CD4-positive, alpha-beta T cell treated with Interleukin-15 for 4 hours (primary cell): ENCODE measurements around the gene ZCRB1.

Source experiments
- DNase-seq: peaks from one replicate; pipeline ENCODE4 v3.0.0-alpha.2; 2020; ENCODE audit warnings: low spot score

The ZCRB1 gene

DNA sequence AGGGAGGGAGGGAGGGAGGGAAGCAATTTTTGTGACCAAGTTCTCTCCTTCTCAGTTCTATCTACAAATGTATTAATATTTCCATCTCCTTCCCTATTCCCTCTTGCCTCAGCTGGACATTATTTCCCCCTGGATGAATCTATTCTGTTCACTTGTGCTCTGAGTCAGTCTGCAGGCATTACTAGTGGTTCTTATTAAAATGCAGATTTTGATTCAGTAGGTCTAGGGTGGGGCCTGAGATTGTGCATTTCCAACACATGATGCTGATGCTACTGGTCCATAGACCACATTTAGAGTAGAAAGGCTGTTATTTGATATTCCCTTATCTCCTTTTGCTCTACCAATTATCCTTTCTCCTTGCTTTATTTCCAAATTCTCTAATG, 47.8 kb downstream of the ZCRB1 start:
- no peak for DNase-seq

- no peak for DNase-seq
Measured at GRCh38 chr12:42277396-42278127, 48.3 kb downstream of the ZCRB1 start.

DNA sequence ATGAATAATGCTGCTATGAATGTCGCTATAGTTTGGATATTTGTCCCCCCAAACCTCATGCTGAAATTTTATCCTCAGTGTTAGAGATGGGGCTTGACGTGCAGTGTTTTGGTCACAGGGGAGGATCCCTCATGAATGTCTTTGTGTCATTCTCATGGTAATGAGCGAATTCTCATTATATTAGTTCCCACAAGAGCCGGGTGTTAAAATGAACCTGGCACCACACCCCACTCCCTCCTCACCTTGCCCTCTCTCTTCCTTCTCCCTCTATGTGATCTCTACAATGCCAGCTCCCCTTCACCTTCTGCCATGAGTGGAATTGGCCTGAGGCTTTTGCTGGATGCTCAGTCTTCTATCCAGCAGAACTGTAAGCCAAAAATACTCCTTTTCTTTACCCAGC, 50.4 kb downstream of the ZCRB1 start:
- no peak for DNase-seq

DNA sequence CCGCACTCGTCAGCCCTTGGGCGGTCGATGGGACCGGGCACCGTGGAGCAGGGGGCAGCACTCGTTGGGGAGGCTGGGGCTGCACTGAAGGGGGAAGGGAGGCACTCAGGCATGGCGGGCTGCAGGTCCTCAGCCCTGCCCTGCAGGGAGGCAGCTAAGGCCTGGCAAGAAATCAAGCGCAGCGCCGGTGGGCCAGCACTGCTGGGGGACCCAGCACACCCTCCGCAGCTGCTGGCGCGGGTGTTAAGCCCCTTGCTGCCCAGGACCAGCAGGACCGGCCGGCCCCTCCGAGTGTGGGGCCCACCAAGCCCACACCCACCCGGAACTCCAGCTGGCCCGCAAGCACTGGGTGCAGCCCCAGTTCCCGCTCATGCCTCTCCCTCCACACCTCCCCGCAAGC, 52.2 kb downstream of the ZCRB1 start:
- DNase-seq: no peak

DNA sequence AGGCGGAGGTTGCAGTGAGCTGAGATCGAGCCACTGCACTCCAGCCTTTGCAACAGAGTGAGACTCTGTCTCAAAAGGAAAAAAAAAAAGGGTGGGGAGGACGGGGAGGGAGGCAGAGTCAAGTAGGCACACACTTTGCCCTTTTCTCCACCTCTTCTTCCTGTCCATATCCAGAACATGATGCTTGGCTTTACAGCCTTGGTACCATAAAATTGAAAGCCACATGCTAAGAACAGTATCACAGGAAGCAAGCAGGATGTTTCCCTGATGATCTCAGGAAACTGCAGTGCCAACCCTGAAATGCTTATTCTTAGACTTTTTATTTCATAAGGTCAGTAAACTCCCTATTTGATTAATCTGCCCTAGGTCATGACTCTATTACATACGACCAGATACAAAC, 55.3 kb downstream of the ZCRB1 start:
- no peak for DNase-seq

GRCh38 chr12:42267413-42268190, 58.3 kb downstream of the ZCRB1 start:
- DNase-seq: no peak

GRCh38 chr12:42266579-42267230, 59.2 kb downstream of the ZCRB1 start:
- no peak for DNase-seq

DNA sequence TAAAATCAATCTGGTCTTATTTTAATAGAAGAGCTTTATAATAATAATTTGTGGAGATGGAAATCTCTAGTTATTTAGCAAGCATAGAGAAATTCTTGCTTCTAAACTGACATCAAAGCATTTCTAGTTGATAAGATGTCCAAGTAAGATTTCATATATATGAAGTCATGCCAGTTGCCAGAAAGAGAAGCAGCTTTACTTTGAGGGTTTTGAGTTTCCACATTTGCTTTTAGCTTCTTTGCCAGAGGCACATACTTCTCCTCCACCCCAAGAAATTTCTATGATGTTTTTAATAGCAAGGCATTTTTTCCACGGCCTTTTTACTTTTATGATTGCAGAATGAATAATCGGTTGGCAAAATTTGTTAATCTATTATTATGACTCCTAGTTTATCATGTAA, 63.6 kb downstream of the ZCRB1 start:
- no peak for DNase-seq
